Measurements from ENCODE around the gene TBX10. TPM values are rescaled to one million over a fixed set of nuclear protein-coding genes. Genes with fewer than 3 reads are reported as not detected.

The TBX10 gene
- total and polyA plus RNA-seq, 2 experiments from 2014 or later, result 1.2 TPM; not detected in 1

DNA sequence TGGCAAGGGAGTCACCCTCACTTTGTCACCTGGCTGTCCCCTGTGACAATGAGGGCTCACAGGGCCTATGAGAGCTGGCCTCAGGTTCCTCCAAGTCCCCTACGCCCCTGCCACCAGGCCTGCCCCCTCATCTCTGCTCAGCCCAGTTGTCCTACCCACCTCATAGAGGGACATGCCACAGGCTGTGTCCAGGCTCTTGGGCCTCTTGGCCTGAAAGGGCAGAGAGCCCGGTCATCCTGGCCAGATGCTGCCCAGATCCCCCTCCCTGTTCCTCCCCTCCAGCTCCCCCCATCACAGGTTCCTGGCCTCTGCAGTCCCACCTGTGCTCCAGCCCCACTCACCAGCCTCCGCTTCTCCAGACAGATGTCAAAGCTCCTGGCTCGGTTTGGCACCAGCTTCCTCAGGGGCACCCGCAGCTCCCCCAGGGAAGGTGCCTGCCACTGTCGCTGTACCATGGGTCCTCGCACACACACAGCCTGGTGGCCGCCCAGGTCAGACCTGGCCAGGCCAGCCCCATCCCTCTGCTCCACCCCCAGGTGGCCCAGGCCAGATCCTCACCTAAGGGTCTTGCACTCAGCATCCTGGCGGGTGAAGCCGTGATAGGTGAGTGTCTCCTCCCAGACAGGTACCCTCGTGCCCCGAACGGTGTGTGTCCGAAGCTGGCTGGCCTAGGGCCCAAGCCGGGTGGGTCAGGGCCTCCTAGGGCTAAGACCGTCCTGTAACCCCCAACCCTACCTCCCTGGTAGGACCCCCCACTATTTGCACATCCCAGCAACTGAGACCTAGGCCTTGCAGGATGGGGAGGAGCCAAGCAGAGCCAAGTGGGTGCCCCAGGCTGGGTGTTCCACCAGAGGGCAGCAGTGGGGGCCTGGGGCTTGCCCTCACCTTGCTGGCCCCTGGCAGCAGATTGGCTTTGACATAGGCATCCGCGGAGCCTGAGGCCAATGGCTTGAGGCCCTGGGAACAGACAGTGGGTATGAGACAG, 24.5 kb downstream of the TBX10 start:
- Histone ChIP-seq H3K4me3 (no peak overlapping the region), H3K27me3 (no peaks in the 10 kb centered on the region), H3K9me3 (ENCODE audit: low read depth) (no peaks in the 10 kb centered on the region), H3K36me3 (peaks cover 11% of the 10 kb centered on the region), H3K4me1 (ENCODE audit: low read depth) (peaks cover 28% of the 10 kb centered on the region), H3K27ac (peak overlapping the region; percentile 7)
- TF ChIP-seq, protein P1, sequence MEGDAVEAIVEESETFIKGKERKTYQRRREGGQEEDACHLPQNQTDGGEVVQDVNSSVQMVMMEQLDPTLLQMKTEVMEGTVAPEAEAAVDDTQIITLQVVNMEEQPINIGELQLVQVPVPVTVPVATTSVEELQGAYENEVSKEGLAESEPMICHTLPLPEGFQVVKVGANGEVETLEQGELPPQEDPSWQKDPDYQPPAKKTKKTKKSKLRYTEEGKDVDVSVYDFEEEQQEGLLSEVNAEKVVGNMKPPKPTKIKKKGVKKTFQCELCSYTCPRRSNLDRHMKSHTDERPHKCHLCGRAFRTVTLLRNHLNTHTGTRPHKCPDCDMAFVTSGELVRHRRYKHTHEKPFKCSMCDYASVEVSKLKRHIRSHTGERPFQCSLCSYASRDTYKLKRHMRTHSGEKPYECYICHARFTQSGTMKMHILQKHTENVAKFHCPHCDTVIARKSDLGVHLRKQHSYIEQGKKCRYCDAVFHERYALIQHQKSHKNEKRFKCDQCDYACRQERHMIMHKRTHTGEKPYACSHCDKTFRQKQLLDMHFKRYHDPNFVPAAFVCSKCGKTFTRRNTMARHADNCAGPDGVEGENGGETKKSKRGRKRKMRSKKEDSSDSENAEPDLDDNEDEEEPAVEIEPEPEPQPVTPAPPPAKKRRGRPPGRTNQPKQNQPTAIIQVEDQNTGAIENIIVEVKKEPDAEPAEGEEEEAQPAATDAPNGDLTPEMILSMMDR (IDR thresholded peaks at IDR 0.05; ENCODE audit: low read depth, low read length), result peak; percentile 55
- DNase-seq (ENCODE audit: low read depth in 1 of 2, low spot score in 1 of 2), result peak; percentile 23 to 65

DNA sequence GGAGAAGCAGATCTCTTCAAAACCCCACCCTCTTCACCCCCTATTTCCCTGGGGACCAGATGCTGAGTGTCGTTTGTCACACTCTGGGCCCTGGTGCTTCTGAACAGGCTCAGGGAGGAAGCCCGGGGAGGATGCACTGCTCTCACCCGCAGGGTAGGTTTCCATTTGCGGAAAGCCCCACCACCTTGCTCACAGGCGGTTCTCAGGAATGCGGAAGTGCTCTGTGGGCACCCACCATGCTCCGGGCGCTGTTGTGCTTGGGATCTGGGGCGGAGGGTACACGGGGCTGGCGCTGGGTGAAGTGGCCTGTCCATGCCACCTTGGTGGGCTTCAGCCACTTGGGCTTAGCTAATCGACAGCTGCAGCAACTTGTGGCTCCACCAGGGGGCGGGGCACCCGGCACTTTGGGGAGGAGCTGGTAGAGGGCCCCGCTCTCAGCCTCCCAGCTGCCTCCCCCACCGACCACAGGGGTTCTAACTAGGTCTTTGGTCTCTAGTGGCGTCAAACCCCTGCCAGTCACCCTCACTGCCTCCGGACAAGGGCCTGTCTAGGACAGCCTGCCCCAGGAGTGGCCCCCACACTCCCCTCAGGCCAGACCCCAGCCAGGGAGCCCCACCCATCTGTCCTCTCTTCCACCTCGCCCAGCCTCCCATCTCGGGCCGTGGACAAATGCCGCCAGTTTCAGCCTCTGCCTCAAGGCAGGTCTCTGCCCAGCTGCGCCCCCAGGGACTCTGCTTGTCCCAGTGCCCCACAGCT, 25.4 kb downstream of the TBX10 start:
- TF ChIP-seq, protein P1 (IDR thresholded peaks at IDR 0.05; ENCODE audit: low read depth, low read length), result peak; percentile 74
- Histone ChIP-seq H3K36me3 (peaks cover 20% of the 10 kb centered on the region), H3K27ac (peak overlapping the region; percentile 7), H3K27me3 (no peaks in the 10 kb centered on the region), H3K9me3 (ENCODE audit: low read depth) (no peaks in the 10 kb centered on the region), H3K4me1 (ENCODE audit: low read depth) (peaks cover 28% of the 10 kb centered on the region), H3K4me3 (no peak overlapping the region)
- peak; percentile 53 to 71 for DNase-seq (ENCODE audit: low read depth in 1 of 2, low spot score in 1 of 2)

DNA sequence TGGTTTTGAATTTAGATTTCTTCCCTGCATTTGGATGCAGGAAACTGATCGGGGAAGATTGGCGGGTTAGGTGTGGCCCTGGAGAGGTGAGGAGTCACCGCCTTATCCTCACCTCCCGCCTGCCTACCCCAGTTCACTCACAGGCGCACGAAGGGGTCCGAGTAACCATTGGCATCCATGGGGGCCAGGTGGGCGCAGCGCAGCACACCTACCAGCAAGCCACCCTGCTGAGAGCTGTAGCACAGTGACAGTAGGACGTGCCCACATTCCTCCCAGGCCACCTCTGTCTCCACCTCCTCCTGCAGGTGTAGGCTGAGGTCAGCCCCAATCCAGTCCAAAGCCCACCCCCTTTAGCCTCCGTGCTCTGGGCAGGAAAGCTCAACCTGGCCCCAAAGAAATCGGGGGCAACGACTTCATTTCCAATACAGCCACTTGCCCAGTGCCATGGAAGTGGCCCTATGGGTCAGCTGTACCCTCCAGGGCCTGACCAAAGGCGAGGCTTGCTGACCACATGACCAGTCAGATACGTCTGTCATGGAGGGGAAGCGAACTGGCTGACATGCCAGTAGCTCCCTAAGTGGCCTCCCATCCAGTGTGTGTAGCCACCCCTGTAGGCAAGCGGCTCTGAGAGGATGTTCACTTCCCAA, 26.1 kb downstream of the TBX10 start:
- peaks cover 24% of the 10 kb centered on the region for H3K36me3 ChIP-seq
- no peak overlapping the region for H3K4me3 ChIP-seq
- no peaks in the 10 kb centered on the region for H3K9me3 ChIP-seq (ENCODE audit: low read depth)
- TF ChIP-seq, protein P1 (IDR thresholded peaks at IDR 0.05; ENCODE audit: low read depth, low read length), result no peak
- DNase-seq (ENCODE audit: low read depth in 1 of 2, low spot score in 1 of 2), result no peak
- H3K27ac ChIP-seq, result peak overlapping the region; percentile 7
- H3K4me1 ChIP-seq (ENCODE audit: low read depth), result peaks cover 28% of the 10 kb centered on the region
- H3K27me3 ChIP-seq, result no peaks in the 10 kb centered on the region

DNA sequence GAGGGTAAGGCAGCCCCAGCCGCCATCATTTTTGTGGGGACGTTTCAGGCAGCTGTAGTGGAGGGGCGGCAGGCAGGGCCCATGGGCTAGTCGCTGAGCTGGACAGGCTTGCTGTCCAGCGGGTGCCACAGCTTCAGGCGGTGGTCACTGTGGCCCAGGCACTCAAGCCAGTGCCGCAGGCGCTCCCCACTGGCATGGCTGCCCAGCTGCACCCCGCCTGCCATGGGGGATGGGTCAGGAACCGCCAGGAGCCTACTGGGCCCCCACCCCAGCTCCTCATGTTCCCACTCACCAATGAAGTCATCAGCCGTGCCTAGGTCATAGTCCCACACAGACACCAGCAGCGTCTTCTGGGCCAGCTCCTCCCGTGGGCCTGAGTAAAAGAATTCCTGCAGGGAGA, 26.8 kb downstream of the TBX10 start:
- H3K4me1 ChIP-seq (ENCODE audit: low read depth), result peaks cover 26% of the 10 kb centered on the region
- H3K36me3 ChIP-seq, result peaks cover 24% of the 10 kb centered on the region
- no peak overlapping the region for H3K27ac ChIP-seq
- TF ChIP-seq, protein P1 (IDR thresholded peaks at IDR 0.05; ENCODE audit: low read depth, low read length), result no peak
- no peaks in the 10 kb centered on the region for H3K27me3 ChIP-seq
- DNase-seq (ENCODE audit: low read depth in 1 of 2, low spot score in 1 of 2), result no peak
- no peak overlapping the region for H3K4me3 ChIP-seq
- H3K9me3 ChIP-seq (ENCODE audit: low read depth), result no peaks in the 10 kb centered on the region

Data from cardiac muscle cell (in vitro differentiated cells and primary cell).